Stimulated activated CD8-positive, alpha-beta memory T cell treated with anti-CD3 and anti-CD28 coated beads, Interleukin-15, amount 100 ng/mL, for 48 hours (primary cell): Measurements from ENCODE around the gene VASH2.
"Not testable (repeated sequence)": the region's sequence is repeated elsewhere in the genome, so short reads cannot be mapped to it uniquely, and the experiment has no call there.

ENCODE experiments used
- DNase-seq, 2 donors: peaks; one replicate each; pipeline ENCODE4 v3.0.0-alpha.2; 2020; ENCODE audit warnings: low read depth in 2 of 2

VASH2 gene

GRCh38 chr1:212981025-212981495, 30.7 kb downstream of the VASH2 start:
- no peak for DNase-seq

- no peak for DNase-seq
These were observed 31.4 kb downstream of the VASH2 start for GRCh38 chr1:212981571-212982328.

- DNase-seq, result no peak
These were observed 32.2 kb downstream of the VASH2 start for GRCh38 chr1:212982430-212983152.

- DNase-seq, result no peak
These were observed 33.1 kb downstream of the VASH2 start for GRCh38 chr1:212983482-212983881.

- no peak for DNase-seq
These were observed 34.4 kb downstream of the VASH2 start for GRCh38 chr1:212984522-212985291.

- DNase-seq, result no peak
These were observed 36.2 kb downstream of the VASH2 start for GRCh38 chr1:212986551-212986950.

GRCh38 chr1:212987702-212988322, 37.5 kb downstream of the VASH2 start:
- no peak for DNase-seq

- no peak for DNase-seq
These were observed 39.9 kb downstream of the VASH2 start for GRCh38 chr1:212990276-212990675.

GRCh38 chr1:212993960-212994359, 43.6 kb downstream of the VASH2 start:
- DNase-seq, result not testable (repeated sequence)

GRCh38 chr1:212994926-212995325, 44.6 kb downstream of the VASH2 start:
- DNase-seq, result no peak

- no peak for DNase-seq
These were observed 52.9 kb downstream of the VASH2 start for GRCh38 chr1:213003256-213003655.

- no peak for DNase-seq
These were observed 58.2 kb downstream of the VASH2 start for GRCh38 chr1:213008564-213008963.

GRCh38 chr1:213014642-213015041, 64.3 kb downstream of the VASH2 start:
- DNase-seq, result no peak

GRCh38 chr1:213015099-213016050, 65.0 kb downstream of the VASH2 start, which contains the start of gene ANGEL2:
TSS of gene ANGEL2 (minus strand) at chr1:213015867. CDS start at chr1:213015671, 196 bp downstream.
- DNase-seq, result peak; percentile 93

GRCh38 chr1:213017447-213018273, 67.3 kb downstream of the VASH2 start:
- DNase-seq, result no peak

- no peak for DNase-seq
These were observed 69.1 kb downstream of the VASH2 start for GRCh38 chr1:213019450-213019849.

- no peak for DNase-seq
These were observed 69.7 kb downstream of the VASH2 start for GRCh38 chr1:213020016-213020415.

- DNase-seq, result not testable (repeated sequence)
These were observed 76.7 kb downstream of the VASH2 start for GRCh38 chr1:213027024-213027423.

GRCh38 chr1:213032651-213033050, 82.3 kb downstream of the VASH2 start:
- DNase-seq, result no peak

- DNase-seq, result no peak
These were observed 84.4 kb downstream of the VASH2 start for GRCh38 chr1:213034713-213035112.
